Hepatocyte (in vitro differentiated cells): ENCODE results near the gene PXN. TPM values are rescaled to one million over a fixed set of nuclear protein-coding genes. Genes with fewer than 3 reads are reported as not detected.
A peak's percentile ranks its signal among the peaks of the same experiment; 100 is the strongest.
"Not testable (repeated sequence)": the region's sequence is repeated elsewhere in the genome, so short reads cannot be mapped to it uniquely, and the experiment has no call there.

Source experiments
- DNase-seq: peaks from one replicate; pipeline ENCODE4 v3.0.0-alpha.2; 2016; ENCODE audit warnings: low spot score
- H2AFZ ChIP-seq: fragments of 200-600 bp; sonication (generic); 2 replicates; pipeline ENCODE4 v1.6.0; 2016; ENCODE audit warnings: antibody characterized with exemption, mild to moderate bottlenecking
- H3K27ac ChIP-seq: fragments of 200-600 bp; sonication (generic); 2 replicates; pipeline ENCODE4 v1.5.1; 2016; ENCODE audit warnings: mild to moderate bottlenecking
- H3K27me3 ChIP-seq: fragments of 200-600 bp; sonication (generic); 2 replicates; pipeline ENCODE4 v1.6.1; 2016
- H3K36me3 ChIP-seq: fragments of 200-600 bp; sonication (generic); replicated peaks from 2 replicates; pipeline ENCODE4 v1.5.1; 2016; ENCODE audit warnings: low read depth; ENCODE audit not compliant: insufficient read depth
- H3K4me1 ChIP-seq: fragments of 200-600 bp; sonication (generic); 2 replicates; pipeline ENCODE4 v1.5.1; 2016; ENCODE audit warnings: mild to moderate bottlenecking, moderate library complexity; ENCODE audit not compliant: insufficient read depth
- H3K4me2 ChIP-seq: fragments of 200-600 bp; sonication (generic); 2 replicates; pipeline ENCODE4 v1.6.0; 2016
- H3K4me3 ChIP-seq: fragments of 200-600 bp; sonication (generic); 2 replicates; pipeline ENCODE4 v1.5.1; 2016; ENCODE audit warnings: mild to moderate bottlenecking
- H3K79me2 ChIP-seq: fragments of 200-600 bp; sonication (generic); 2 replicates; pipeline ENCODE4 v1.6.0; 2017; ENCODE audit warnings: mild to moderate bottlenecking
- H3K9me2 ChIP-seq: fragments of 200-600 bp; sonication (generic); replicated peaks from 2 replicates; pipeline ENCODE4 v1.6.0; 2017; ENCODE audit warnings: mild to moderate bottlenecking; ENCODE audit not compliant: insufficient read depth
- H3K9me3 ChIP-seq: fragments of 200-600 bp; sonication (generic); 2 replicates; pipeline ENCODE4 v1.5.1; 2016; ENCODE audit warnings: low read depth, mild to moderate bottlenecking
- H4K20me1 ChIP-seq: fragments of 200-600 bp; sonication (generic); 2 replicates; pipeline ENCODE4 v1.6.0; 2016; ENCODE audit warnings: mild to moderate bottlenecking; ENCODE audit not compliant: insufficient read depth, poor library complexity, severe bottlenecking
- EZH2 ChIP-seq: fragments of 200-600 bp; sonication (generic); IDR thresholded peaks from 2 replicates; pipeline ENCODE4 v1.6.1; 2016; ENCODE audit warnings: antibody characterized with exemption, mild to moderate bottlenecking, borderline replicate concordance
- EZH2phosphoT487 ChIP-seq: fragments of 200-600 bp; sonication (generic); IDR thresholded peaks from one replicate; pipeline ENCODE4 v1.6.1; 2018; ENCODE audit warnings: antibody characterized with exemption, mild to moderate bottlenecking, low read depth, moderate library complexity; ENCODE audit not compliant: unreplicated experiment, severe bottlenecking
- WGBS: methylation state at CpG from one replicate; pipeline ENCODE4 v1.1.6; 2016; ENCODE audit warnings: low lambda C conversion rate; ENCODE audit errors: missing lambda C conversion rate; 5-methylcytosine and 5-hydroxymethylcytosine counted together
- polyA plus RNA-seq: library from polyadenylated mRNA; unstranded; fragments of >200 nt; fragmentation: Nextera tagmentation; extraction: Ambion mirVana; gene quantifications from 2 replicates; pipeline ENCODE4 v1.2.1, GENCODE V29; 2016
- total RNA-seq: library from RNA; depleted of rRNA; stranded (reverse); fragments of >200 nt; gene quantifications from 2 replicates; pipeline ENCODE4 v1.2.3, GENCODE V29; 2014
- TF ChIP-seq, protein P1 (sequence below): fragments of 200-600 bp; sonication (generic); IDR thresholded peaks from 2 replicates; pipeline ENCODE4 v1.5.1; 2016; ENCODE audit warnings: antibody characterized with exemption, mild to moderate bottlenecking; ENCODE audit not compliant: poor library complexity

PXN gene
- total and polyA plus RNA-seq, 2 experiments from 2014 or later, result 26.7 to 61.7 TPM

DNA sequence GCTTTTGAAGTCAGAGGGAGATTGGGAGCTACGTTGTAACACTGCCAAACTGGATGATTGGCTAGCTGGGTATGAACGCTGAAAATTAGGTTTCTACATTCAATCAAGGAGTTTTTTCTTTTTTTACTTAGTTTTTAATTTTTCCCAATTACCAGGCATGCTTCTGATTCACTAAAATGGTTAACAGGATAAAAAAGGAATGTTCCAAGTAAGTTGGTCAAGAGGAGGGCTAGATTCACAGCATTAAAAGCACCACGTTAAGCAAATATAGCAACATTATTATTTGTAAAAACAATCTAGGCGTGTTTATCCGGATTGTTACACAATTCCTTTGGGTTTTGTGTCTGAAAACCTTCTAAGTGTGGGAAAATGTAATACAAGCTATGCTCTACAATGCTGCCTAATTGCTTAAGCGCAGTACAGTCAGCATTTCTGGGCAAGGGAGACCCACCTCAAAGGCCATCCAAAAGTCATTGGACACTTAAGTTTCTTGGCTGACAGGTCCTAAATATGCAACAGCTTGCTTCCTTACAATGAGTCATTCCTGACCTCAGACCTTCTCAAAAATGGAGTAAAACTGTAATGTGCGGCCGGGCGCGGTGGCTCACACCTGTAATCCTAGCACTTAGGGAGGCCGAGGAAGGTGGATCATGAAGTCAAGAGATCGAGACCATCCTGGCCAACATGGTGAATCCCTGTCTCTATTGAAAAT, 65.8 kb downstream of the PXN start:
- H3K79me2 ChIP-seq, result peaks cover 41% of the 10 kb centered on the region
- no peaks in the 10 kb centered on the region for H3K27me3 ChIP-seq
- no peak overlapping the region for H2AFZ ChIP-seq
- peaks cover 2% of the 10 kb centered on the region for H3K36me3 ChIP-seq
- DNase-seq, result no peak
- H4K20me1 ChIP-seq, result peaks cover 29% of the 10 kb centered on the region
- TF ChIP-seq EZH2, result no peak
- TF ChIP-seq, protein P1, sequence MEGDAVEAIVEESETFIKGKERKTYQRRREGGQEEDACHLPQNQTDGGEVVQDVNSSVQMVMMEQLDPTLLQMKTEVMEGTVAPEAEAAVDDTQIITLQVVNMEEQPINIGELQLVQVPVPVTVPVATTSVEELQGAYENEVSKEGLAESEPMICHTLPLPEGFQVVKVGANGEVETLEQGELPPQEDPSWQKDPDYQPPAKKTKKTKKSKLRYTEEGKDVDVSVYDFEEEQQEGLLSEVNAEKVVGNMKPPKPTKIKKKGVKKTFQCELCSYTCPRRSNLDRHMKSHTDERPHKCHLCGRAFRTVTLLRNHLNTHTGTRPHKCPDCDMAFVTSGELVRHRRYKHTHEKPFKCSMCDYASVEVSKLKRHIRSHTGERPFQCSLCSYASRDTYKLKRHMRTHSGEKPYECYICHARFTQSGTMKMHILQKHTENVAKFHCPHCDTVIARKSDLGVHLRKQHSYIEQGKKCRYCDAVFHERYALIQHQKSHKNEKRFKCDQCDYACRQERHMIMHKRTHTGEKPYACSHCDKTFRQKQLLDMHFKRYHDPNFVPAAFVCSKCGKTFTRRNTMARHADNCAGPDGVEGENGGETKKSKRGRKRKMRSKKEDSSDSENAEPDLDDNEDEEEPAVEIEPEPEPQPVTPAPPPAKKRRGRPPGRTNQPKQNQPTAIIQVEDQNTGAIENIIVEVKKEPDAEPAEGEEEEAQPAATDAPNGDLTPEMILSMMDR, result no peak
- TF ChIP-seq EZH2phosphoT487, result no peak
- no peaks in the 10 kb centered on the region for H3K9me2 ChIP-seq
- peak overlapping the region; percentile 44 for H3K4me3 ChIP-seq
- H3K4me1 ChIP-seq, result peaks cover 28% of the 10 kb centered on the region
- peak overlapping the region; percentile 49 for H3K27ac ChIP-seq
- H3K4me2 ChIP-seq, result peak overlapping the region; percentile 90
- no peaks in the 10 kb centered on the region for H3K9me3 ChIP-seq
- 27% methylated on average over 12 of the region's 12 CpGs for WGBS

- no peaks in the 10 kb centered on the region for H3K9me2 ChIP-seq
- H3K36me3 ChIP-seq, result peaks cover 2% of the 10 kb centered on the region
- TF ChIP-seq, protein P1, result no peak
- no peak for TF ChIP-seq EZH2phosphoT487
- no peak for TF ChIP-seq EZH2
- WGBS, result 87% methylated on average over 7 of the region's 7 CpGs
- no peak for DNase-seq
- H4K20me1 ChIP-seq, result peaks cover 29% of the 10 kb centered on the region
- H3K4me2 ChIP-seq, result peak overlapping the region; percentile 90
- H3K9me3 ChIP-seq, result no peaks in the 10 kb centered on the region
- no peak overlapping the region for H3K4me3 ChIP-seq
- peaks cover 28% of the 10 kb centered on the region for H3K4me1 ChIP-seq
- H2AFZ ChIP-seq, result no peak overlapping the region
- peak overlapping the region; percentile 49 for H3K27ac ChIP-seq
- peaks cover 46% of the 10 kb centered on the region for H3K79me2 ChIP-seq
- H3K27me3 ChIP-seq, result no peaks in the 10 kb centered on the region
Measured at GRCh38 chr12:120199025-120199424, 66.5 kb downstream of the PXN start.

GRCh38 chr12:120197542-120197887, 68.0 kb downstream of the PXN start:
- Histone ChIP-seq H4K20me1 (peaks cover 32% of the 10 kb centered on the region), H3K79me2 (peaks cover 61% of the 10 kb centered on the region), H3K4me1 (peaks cover 37% of the 10 kb centered on the region), H2AFZ (no peak overlapping the region), H3K9me3 (no peaks in the 10 kb centered on the region), H3K36me3 (peaks cover 2% of the 10 kb centered on the region), H3K4me3 (no peak overlapping the region), H3K27ac (no peak overlapping the region), H3K27me3 (no peaks in the 10 kb centered on the region), H3K9me2 (no peaks in the 10 kb centered on the region), H3K4me2 (peak overlapping the region; percentile 30)
- DNase-seq, result no peak
- TF ChIP-seq EZH2, result no peak
- WGBS, result 73% methylated on average over 4 of the region's 4 CpGs

DNA sequence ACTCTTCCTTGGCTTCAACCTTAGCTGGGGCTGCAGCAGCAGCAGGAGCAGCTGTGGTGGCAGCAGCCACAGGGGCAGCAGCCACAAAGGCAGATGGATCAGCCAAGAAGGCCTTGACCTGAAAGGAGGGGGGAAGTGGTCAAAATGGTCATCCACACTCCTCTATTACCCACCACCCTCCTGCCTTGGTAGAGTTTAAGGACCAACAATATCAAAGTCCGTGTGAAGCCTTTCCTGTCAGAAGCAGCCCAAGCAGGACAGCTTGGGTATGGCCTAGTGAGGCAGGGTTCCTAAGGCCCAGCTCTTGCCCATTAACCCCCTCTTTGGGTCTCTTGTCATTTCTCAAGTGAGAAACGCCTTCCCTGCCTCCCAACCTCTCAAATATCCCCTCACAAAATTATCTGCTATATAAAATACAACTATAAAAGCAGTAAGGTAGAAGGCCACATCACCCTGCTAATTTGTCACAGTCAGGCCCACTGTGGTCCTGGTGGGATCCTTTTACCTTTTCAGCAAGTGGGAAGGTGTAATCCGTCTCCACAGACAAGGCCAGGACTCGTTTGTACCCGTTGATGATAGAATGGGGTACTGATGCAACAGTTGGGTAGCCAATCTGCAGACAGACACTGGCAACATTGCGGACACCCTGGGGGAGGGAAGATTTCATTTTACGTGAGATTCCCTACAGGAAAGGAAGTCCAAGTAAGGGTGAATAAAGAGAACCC, 68.6 kb downstream of the PXN start:
- peaks cover 36% of the 10 kb centered on the region for H4K20me1 ChIP-seq
- not testable (repeated sequence) for H3K36me3 ChIP-seq, DNase-seq

More for the DNA sequence above, 68.6 kb downstream of the PXN start:
- H3K4me3 ChIP-seq, H3K9me3 ChIP-seq, H2AFZ ChIP-seq, H3K27me3 ChIP-seq, H3K9me2 ChIP-seq, H3K27ac ChIP-seq, H3K4me2 ChIP-seq: not testable (repeated sequence)
- H3K4me1 ChIP-seq, result peaks cover 33% of the 10 kb centered on the region
- peaks cover 66% of the 10 kb centered on the region for H3K79me2 ChIP-seq
- WGBS, result 89% methylated on average over 7 of the region's 7 CpGs
